ENCODE measurements around the gene EWSR1. TPM values are rescaled to one million over a fixed set of nuclear protein-coding genes. Genes with fewer than 3 reads are reported as not detected.

The EWSR1 gene
- total and polyA plus RNA-seq, 2 donors (not counting 1 experiment from before 2014, with no cell fraction given) = 281 to 295 TPM

DNA sequence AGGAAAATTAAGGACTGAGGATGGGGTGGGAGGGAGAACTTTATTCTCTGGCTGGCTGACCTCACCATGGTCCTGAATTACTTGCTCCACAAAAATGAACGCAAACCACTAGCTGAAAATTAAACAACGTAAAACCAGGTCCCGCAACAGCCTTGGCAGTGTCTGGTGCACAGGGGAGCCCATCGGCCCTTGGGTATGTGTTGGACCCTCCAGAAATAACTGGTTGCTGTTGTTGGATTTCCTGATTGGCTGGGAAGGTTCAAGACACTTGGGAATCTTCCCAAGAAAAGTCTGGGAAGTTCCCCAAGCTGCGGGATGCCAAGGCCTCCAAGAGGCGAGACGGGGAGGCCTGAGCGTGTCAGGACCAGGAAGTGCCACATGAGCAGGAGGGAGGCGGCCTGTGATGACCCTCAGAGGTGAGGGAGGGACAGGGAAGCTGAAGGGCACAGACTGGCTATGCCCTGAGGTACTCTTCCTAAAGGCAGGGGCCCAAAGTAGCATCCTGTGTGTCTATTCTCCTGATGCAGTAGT is 57.8 kb downstream of the EWSR1 start:
- Mint-ChIP-seq H3K4me3 (no peak overlapping the region), H3K27me3 (no peaks in the 10 kb centered on the region), H3K27ac (no peak overlapping the region), H3K4me1 (no peaks in the 10 kb centered on the region), H3K9me3 (ENCODE audit: insufficient read depth) (no peaks in the 10 kb centered on the region)
- ChIA-PET POLR2A (interaction anchor here (0.5 kb wide), 1 partner anchor 103 kb away, joined by 3 read pairs; no protein-coding TSS in a partner anchor), CTCF (no interaction called here)
- no peak overlapping the region for H3K4me3 ChIP-seq (ENCODE audit: control extremely low read depth in 1 of 5, extremely low read depth in 1 of 5, insufficient read depth in 1 of 5, low read depth in 2 of 5, low read length in 4 of 5)
- DNase-seq (no peak), ATAC-seq (ENCODE audit: low read depth) (no peak)
- H3K79me2 ChIP-seq (ENCODE audit: control insufficient read depth, insufficient read depth, low read length) = no peaks in the 10 kb centered on the region
- no peak overlapping the region for H3K9ac ChIP-seq (ENCODE audit: low read length)
- H3K27me3 ChIP-seq (replicated peaks in 1 of 4; ENCODE audit: control extremely low read depth in 1 of 4, control insufficient read depth in 3 of 4, insufficient read depth in 4 of 4, low read length in 3 of 4) = no peaks in the 10 kb centered on the region
- intact Hi-C loops (cut with micrococcal nuclease) = no loop called here
- WGBS (ENCODE audit: insufficient coverage) = 92% methylated on average over 8 of the region's 9 CpGs
- peaks cover 16% of the 10 kb centered on the region for H4K20me1 ChIP-seq (ENCODE audit: control insufficient read depth, insufficient read depth, low read length, poor library complexity, severe bottlenecking)
- H3K27ac ChIP-seq (ENCODE audit: low read length in 2 of 2) = no peak overlapping the region
- H3K4me2 ChIP-seq (replicated peaks; ENCODE audit: low read depth, low read length, poor library complexity, severe bottlenecking) = no peak overlapping the region
- H2AFZ ChIP-seq (ENCODE audit: insufficient read depth, low read depth, low read length, poor library complexity, severe bottlenecking) = no peak overlapping the region
- H3K9me3 ChIP-seq (ENCODE audit: control extremely low read depth in 1 of 3, control insufficient read depth in 2 of 3, insufficient read depth in 1 of 3, low read length in 2 of 3) = no peaks in the 10 kb centered on the region
- peaks cover 0 to 32% of the 10 kb centered on the region in 2 experiments for H3K36me3 ChIP-seq (replicated peaks in 1 of 2; ENCODE audit: control extremely low read depth in 1 of 2, control insufficient read depth in 1 of 2, extremely low read depth in 1 of 2, insufficient read depth in 2 of 2, low read length in 1 of 2)
- TF ChIP-seq, protein P1, sequence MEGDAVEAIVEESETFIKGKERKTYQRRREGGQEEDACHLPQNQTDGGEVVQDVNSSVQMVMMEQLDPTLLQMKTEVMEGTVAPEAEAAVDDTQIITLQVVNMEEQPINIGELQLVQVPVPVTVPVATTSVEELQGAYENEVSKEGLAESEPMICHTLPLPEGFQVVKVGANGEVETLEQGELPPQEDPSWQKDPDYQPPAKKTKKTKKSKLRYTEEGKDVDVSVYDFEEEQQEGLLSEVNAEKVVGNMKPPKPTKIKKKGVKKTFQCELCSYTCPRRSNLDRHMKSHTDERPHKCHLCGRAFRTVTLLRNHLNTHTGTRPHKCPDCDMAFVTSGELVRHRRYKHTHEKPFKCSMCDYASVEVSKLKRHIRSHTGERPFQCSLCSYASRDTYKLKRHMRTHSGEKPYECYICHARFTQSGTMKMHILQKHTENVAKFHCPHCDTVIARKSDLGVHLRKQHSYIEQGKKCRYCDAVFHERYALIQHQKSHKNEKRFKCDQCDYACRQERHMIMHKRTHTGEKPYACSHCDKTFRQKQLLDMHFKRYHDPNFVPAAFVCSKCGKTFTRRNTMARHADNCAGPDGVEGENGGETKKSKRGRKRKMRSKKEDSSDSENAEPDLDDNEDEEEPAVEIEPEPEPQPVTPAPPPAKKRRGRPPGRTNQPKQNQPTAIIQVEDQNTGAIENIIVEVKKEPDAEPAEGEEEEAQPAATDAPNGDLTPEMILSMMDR (IDR thresholded peaks at IDR 0.05) = no peak
- no peak for TF ChIP-seq EZH2 (IDR thresholded peaks at IDR 0.05; ENCODE audit: borderline replicate concordance, insufficient read depth, low read depth, low read length, poor library complexity, severe bottlenecking)
- H3K4me1 ChIP-seq (ENCODE audit: control insufficient read depth in 2 of 2, insufficient read depth in 2 of 2, low read length in 2 of 2) = no peaks in the 10 kb centered on the region

DNA sequence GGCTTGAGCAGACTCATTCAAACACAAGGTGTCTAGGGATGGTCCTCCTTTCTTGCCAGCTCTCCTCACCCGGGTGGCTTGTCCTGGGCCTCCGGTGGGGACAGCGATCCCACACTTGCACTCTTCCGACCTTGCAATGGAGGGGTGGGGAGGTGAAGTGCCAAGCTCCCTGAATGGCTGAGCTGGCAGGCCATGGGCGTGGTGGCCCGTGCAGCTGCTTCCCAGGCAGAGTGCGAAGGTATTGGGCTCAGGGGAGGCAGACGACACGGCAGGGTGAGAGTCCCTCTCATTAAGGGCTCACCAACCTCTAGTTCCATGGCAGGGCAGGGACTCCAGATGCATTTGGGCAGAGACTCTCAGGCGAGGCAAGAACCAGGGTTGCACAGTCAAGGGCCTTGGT is 58.4 kb downstream of the EWSR1 start:
- 97% methylated on average over 4 of the region's 10 CpGs for WGBS (ENCODE audit: insufficient coverage)
- Histone ChIP-seq H2AFZ (ENCODE audit: insufficient read depth, low read depth, low read length, poor library complexity, severe bottlenecking) (no peak overlapping the region), H4K20me1 (ENCODE audit: control insufficient read depth, insufficient read depth, low read length, poor library complexity, severe bottlenecking) (peaks cover 19% of the 10 kb centered on the region), H3K27ac (ENCODE audit: low read length in 2 of 2) (no peak overlapping the region), H3K36me3 (replicated peaks in 1 of 2; ENCODE audit: control extremely low read depth in 1 of 2, control insufficient read depth in 1 of 2, extremely low read depth in 1 of 2, insufficient read depth in 2 of 2, low read length in 1 of 2) (peaks cover 0 to 39% of the 10 kb centered on the region in 2 experiments), H3K27me3 (replicated peaks in 1 of 4; ENCODE audit: control extremely low read depth in 1 of 4, control insufficient read depth in 3 of 4, insufficient read depth in 4 of 4, low read length in 3 of 4) (no peaks in the 10 kb centered on the region), H3K4me3 (ENCODE audit: control extremely low read depth in 1 of 5, extremely low read depth in 1 of 5, insufficient read depth in 1 of 5, low read depth in 2 of 5, low read length in 4 of 5) (no peak overlapping the region), H3K9ac (ENCODE audit: low read length) (no peak overlapping the region), H3K79me2 (ENCODE audit: control insufficient read depth, insufficient read depth, low read length) (no peaks in the 10 kb centered on the region), H3K9me3 (ENCODE audit: control extremely low read depth in 1 of 3, control insufficient read depth in 2 of 3, insufficient read depth in 1 of 3, low read length in 2 of 3) (no peaks in the 10 kb centered on the region), H3K4me1 (ENCODE audit: control insufficient read depth in 2 of 2, insufficient read depth in 2 of 2, low read length in 2 of 2) (no peaks in the 10 kb centered on the region), H3K4me2 (replicated peaks; ENCODE audit: low read depth, low read length, poor library complexity, severe bottlenecking) (no peak overlapping the region)
- Mint-ChIP-seq H3K9me3 (ENCODE audit: insufficient read depth) (no peaks in the 10 kb centered on the region), H3K27me3 (no peaks in the 10 kb centered on the region), H3K4me3 (no peak overlapping the region), H3K4me1 (no peaks in the 10 kb centered on the region), H3K27ac (no peak overlapping the region)
- ChIA-PET CTCF (no interaction called here), POLR2A (no interaction called here)
- DNase-seq (no peak), ATAC-seq (ENCODE audit: low read depth) (no peak)
- TF ChIP-seq, protein P1 (IDR thresholded peaks at IDR 0.05) = no peak
- no peak for TF ChIP-seq EZH2 (IDR thresholded peaks at IDR 0.05; ENCODE audit: borderline replicate concordance, insufficient read depth, low read depth, low read length, poor library complexity, severe bottlenecking)
- intact Hi-C loops (cut with micrococcal nuclease) = no loop called here

Data from B cell (primary cell).